GM18858 (cell line): ENCODE data around the gene PTPRM.

Experiments
- ATAC-seq: cut with Tn5 transposase; IDR thresholded peaks from one replicate; pipeline ENCODE4 v1.9.1; 2021; ENCODE audit not compliant: unreplicated experiment

The PTPRM gene

GRCh38 chr18:7789856-7790552 lies 222.9 kb downstream of the PTPRM start:
- ATAC-seq, result no peak

- no peak for ATAC-seq
Measured at GRCh38 chr18:7793100-7793499, 226.0 kb downstream of the PTPRM start.

DNA sequence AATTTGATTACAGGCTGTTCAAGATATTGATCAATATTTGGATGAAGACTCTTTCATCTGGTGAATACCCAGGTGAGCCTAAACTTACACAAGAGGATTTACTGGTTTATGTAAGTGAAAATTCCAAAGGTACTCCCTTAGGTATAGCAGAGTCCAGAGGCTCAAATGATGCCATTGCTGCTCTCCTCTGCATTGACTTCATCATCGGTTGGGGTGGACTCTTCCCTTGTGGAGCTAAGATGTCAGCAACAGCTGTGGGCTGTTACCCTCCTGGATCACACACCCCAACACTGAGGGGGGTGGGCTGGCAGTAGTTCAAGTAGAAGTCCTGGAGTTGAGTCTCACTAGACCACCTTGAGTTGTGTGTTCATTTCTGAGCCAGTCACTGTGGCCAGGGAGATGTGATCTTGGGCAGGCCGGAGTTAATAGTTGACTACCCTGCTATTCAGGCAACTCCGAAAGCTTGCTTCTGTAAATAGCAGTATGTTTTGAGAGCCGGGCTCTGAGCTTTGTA lies 236.9 kb downstream of the PTPRM start:
- no peak for ATAC-seq

- ATAC-seq, result no peak
Measured at GRCh38 chr18:7805096-7805495, 238.0 kb downstream of the PTPRM start.

- no peak for ATAC-seq
Measured at GRCh38 chr18:7805880-7806279, 238.8 kb downstream of the PTPRM start.

DNA sequence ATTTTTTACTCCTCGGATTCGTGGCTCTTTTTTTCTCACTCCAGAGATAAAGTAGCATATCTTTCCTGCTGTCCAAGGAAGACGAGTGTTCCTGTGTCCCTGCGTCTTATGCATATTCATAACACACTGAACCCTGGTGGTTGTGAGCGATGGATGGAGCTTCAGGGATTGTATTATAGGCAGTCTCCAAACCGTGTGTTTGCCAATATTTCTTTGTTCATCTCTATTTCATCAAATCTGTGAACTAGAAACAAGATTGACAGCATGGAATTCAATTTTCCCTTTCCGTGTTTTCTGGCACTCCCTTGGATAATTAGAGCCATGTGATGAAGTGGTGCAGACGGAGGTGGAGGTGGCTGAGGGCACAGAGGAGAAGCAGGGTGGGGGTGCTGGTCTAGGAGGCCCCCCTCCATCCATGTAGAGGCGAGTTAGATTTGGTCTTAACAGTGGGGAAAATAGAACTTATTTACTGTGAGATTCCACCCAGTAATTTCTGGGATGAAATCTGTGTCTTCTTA lies 240.9 kb downstream of the PTPRM start:
- ATAC-seq, result no peak

DNA sequence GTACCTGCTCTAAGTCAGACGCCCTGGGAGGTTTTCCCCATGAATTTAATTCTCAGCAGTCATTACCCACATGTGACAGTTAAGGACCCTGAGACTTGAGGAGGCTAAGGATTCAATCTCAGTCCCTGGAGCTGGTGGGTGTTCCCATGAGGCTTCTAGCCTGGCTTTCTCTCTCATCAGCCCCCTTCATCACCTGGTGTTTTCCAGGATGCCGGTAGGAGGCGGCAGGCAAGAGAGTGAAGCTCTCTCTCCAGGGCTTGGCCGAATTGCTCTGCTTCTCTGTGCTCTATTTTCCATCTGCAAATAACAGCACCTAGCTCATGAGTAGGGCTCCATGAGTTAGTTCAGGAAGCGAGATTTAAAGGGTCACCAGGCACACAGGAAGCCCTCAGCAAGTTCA lies 241.9 kb downstream of the PTPRM start:
- ATAC-seq, result no peak

DNA sequence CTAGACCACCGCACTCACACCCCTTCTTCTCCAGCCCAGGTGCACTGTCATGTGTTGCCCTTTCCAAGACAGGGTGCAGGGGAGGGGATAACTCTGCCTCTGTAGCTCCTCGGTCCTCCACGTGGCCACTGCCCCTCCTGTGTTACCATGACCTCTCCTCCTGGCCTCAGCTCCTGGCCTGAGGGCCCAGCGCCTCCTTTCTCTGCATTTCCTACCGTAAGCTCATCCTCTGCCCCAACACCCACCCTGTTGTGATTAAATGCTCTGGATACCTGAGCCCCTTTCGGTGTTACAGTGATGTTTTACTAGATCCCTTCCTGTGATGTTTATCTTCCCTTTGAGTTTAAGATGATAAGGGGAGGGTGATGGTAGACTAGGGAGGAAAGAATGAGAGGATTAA lies 242.3 kb downstream of the PTPRM start:
- no peak for ATAC-seq

- no peak for ATAC-seq
Measured at GRCh38 chr18:7809978-7810377, 242.9 kb downstream of the PTPRM start.

DNA sequence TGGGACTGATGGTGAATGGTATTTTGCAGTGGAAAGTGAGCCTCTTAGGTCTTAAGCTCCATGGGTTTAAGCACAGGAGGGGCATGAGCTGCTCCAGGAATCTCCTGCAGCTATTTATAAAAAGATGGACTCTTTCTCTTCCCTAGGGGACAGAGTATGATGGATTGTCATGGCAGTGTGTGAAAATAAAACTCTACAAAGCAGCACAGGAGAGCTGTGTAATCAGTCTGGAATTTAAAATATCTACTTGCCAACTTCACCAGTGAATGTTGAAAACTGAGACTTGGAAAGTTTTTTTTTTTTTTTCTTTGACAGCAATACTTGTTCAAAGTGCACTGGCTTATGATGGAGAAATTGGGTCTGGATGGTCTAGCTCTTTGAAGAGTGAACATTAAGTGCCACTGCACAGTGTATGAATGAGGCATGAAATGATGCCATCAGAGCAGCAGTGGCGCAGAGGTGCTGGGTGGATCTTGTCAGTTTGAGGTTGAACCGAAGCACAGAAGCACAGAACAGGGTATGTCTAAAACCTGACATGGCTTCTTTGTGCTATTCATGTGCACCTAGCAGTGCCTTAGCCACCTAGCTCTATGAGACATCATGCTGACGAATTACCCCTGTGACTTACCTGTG lies 245.4 kb downstream of the PTPRM start:
- ATAC-seq, result no peak

DNA sequence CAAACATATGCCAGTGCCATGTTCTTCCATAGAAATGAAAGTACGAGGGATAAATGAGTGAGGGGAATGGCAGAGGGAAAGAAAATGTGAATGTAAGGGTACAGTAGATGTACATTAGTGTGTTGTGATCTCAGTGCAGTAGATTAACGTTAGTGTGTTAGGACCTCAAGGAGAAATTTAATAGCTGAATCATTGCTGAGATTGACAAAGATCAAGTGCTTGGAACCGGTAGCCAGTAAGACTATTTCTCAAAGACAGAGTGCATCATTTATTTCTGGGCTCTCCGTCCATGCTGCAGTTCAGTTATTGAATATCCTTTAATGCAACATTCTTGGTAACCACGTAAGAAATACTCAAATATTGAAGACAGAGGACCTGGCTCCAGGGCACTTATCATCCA lies 246.0 kb downstream of the PTPRM start:
- ATAC-seq, result no peak

- ATAC-seq, result no peak
Measured at GRCh38 chr18:7814754-7815315, 247.7 kb downstream of the PTPRM start.

DNA sequence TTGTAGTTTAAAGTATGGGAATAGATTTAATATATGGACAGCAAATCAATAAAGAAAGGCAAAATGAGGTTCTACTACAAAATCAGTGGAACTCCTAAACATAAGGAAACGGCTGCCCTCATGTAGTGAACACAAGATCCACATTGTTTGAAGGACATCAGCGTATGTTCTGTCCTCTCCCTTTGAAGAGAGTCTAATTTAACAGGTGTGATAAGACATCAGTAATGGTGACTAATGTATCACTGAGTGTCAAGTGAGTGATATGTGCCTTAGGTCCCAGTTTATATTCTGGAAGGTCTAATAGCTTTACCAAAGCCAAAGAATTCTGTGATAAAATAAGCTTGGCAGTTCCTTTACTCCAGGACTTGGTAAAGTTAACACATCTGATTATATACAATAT lies 248.7 kb downstream of the PTPRM start:
- no peak for ATAC-seq

DNA sequence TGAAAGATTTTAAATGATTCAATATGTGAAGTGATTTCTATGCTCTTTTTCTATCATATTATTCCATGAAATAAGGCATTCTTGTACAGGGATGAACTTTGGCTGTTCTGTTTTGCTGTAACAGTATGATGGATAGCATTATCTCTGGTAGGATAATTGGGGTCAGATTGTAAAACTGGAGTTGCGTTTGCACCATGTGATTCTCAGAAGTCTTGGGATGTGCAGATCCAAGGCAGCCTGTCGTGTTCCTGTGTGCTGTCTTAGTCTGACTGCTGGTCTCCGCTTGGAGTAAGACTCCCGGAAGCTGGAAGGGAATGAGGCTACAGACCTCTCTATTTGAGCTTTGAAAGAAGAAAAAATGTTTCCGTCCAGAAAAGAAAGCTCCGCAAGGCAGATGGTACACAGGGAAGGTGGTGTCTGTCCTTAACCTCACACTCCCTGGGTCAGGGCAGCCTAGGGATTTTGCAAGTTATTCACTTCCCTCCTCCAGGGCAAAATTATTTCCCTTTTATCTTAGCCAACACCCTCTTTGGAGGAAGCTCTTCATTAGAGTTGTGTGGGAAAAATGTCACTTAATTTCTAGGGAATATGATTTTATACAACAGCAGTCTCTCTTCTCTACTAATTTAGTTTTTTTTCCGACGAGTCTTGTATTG lies 250.6 kb downstream of the PTPRM start:
- ATAC-seq, result no peak

GRCh38 chr18:7821784-7822183 lies 254.7 kb downstream of the PTPRM start:
- ATAC-seq, result no peak

- peak; percentile 78 for ATAC-seq
Measured at GRCh38 chr18:7822435-7823331, 255.6 kb downstream of the PTPRM start.

- no peak for ATAC-seq
Measured at GRCh38 chr18:7824970-7825369, 257.9 kb downstream of the PTPRM start.

- ATAC-seq, result peak; percentile 96
Measured at GRCh38 chr18:7830468-7830867, 263.4 kb downstream of the PTPRM start.

DNA sequence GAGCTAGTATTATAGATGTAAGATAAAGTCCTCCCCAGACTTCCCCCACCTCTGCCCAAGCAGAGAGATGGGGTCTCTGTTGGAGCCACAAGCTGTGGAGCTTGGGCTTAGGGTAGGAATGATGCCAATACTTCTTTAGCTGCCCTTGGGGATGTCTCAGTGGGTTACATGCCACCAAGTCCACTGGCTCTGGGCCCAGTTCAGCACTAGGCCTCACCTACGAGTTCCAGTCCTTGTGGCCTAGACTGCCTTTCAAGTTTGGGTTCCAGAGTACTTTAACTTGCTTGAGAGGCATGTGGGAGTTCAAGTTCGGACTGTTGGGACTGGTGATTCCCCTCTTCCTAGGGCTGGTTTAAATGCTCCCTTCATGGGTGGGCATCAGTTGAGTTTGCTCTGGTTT lies 272.4 kb downstream of the PTPRM start:
- no peak for ATAC-seq

DNA sequence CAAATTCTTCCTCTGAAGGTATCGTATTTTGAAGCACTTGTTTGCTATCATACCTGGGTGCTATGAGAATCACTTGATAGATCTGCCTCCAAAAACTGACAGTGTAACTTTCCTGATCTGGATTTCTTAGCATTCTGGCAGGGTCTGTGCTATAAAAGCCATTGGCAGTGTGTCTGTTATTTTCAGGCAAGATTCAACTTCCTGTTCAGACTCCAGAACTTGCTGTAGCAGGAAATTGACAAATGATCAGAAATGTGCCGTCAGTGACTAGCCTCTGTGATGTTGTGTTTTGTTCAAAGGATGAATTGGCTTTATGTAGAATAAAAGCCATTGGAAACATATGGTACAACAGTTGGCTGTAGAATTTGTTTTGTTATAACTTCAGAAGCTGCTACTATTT lies 273.3 kb downstream of the PTPRM start:
- no peak for ATAC-seq

DNA sequence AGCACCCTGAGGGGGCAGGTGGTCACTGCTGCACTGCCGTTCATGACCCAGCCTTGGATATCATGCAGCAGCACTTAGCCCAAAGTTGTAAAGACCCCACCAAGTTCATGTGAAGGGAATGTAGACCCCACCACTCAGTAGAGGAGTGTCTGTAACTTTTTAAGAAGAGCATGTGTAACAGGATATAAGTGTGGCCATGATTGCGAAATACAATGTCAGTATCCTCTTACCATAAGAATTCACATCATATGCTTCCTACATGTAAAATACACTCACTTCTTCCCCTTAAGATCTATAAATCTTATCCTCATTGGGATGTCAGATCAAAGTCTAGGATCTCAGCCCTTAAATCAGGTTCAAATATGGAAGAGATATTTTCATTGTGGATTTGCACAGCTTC lies 276.9 kb downstream of the PTPRM start:
- no peak for ATAC-seq
